Measurements from ENCODE around the gene HIBCH. TPM values are rescaled to one million over a fixed set of nuclear protein-coding genes. Genes with fewer than 3 reads are reported as not detected.

The HIBCH gene
- total RNA-seq, 1 experiment from 2014 or later, result 24.7 TPM

DNA sequence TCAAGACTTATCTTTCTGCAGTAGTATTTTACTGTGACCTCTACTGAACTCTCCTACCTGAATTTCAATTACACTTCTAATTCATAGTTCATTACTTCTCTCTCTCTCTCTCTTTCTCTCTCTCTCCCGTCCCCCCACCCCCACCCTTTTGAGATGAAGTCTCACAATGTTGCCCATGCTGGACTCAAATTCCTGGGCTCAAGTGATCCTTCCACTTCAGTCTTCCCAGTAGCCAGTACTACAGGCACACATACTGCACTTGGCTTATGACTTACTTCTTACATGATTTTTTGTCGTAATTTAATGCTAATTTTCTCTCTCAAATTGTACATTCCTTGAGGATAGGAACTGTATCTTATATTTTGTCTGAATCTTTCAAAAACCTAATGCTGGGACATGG lies 6.0 kb upstream of the HIBCH start (continued):
- TF ChIP-seq SP1 (IDR thresholded peaks at IDR 0.05; ENCODE audit: low read depth) (no peak), SRF (IDR thresholded peaks at IDR 0.05; ENCODE audit: low read depth) (no peak)
- TF ChIP-seq, protein P1, sequence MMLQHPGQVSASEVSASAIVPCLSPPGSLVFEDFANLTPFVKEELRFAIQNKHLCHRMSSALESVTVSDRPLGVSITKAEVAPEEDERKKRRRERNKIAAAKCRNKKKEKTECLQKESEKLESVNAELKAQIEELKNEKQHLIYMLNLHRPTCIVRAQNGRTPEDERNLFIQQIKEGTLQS (IDR thresholded peaks at IDR 0.05), result no peak

DNA sequence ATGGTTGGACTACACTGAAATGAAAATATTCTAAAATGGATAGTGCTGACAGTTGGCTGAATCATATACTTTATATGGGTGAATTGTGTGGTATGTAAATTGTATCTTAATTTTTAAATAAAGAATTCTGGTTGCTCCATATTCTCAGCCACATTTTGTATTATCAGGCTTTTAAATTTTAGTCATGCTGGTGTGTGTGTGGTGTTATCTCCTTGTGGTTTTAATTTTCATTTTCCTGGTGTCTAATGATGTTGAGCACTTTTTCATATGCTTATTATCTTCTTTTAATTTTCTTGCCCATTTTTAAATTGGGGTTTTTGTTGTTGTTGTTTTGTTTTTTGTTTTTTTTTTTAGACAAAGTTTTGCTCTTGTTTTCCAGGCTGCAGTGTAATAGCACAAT lies 3.8 kb upstream of the HIBCH start:
- ATAC-seq, result no peak
- TF ChIP-seq, protein P2, sequence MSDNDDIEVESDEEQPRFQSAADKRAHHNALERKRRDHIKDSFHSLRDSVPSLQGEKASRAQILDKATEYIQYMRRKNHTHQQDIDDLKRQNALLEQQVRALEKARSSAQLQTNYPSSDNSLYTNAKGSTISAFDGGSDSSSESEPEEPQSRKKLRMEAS (IDR thresholded peaks at IDR 0.05), result no peak
- TF ChIP-seq CEBPB (IDR thresholded peaks at IDR 0.05; ENCODE audit: low read depth) (no peak), ZNF274 (IDR thresholded peaks at IDR 0.05; ENCODE audit: low read depth, low read length) (no peak), EZH2 (IDR thresholded peaks at IDR 0.05) (no peak), SP1 (IDR thresholded peaks at IDR 0.05; ENCODE audit: low read depth) (no peak), SIN3A (IDR thresholded peaks at IDR 0.05; ENCODE audit: low read depth) (no peak), FOSL1 (IDR thresholded peaks at IDR 0.05; ENCODE audit: low read depth) (no peak), ELF1 (IDR thresholded peaks at IDR 0.05; ENCODE audit: borderline replicate concordance, low read depth) (no peak)
- TF ChIP-seq, protein P1 (IDR thresholded peaks at IDR 0.05), result no peak
- intact Hi-C loops (cut with micrococcal nuclease), result no loop called here
- H3K4me2 ChIP-seq (ENCODE audit: low read length), result no peak overlapping the region
- H2AFZ ChIP-seq (ENCODE audit: low read depth, low read length, poor library complexity, severe bottlenecking), result no peak overlapping the region
- no peaks in the 10 kb centered on the region for H3K9me3 ChIP-seq (ENCODE audit: control insufficient read depth in 1 of 2, insufficient read depth in 1 of 2, low read depth in 1 of 2, low read length in 2 of 2)
- BruUV-seq (replicated peaks), result no TSS peak
- no peak for DNase-seq (ENCODE audit: low read depth, low spot score)
- no peaks in the 10 kb centered on the region for H3K9me2 ChIP-seq (ENCODE audit: insufficient read depth)
- ChIA-PET RAD21 (ENCODE audit: low non-redundant PET in 1 of 2, low total read pairs in 2 of 2, uncharacterized antibody in 2 of 2, unreplicated experiment in 2 of 2) (no interaction called here), CTCF (no interaction called here), POLR2A (no interaction called here)
- peaks cover 3 to 12% of the 10 kb centered on the region in 2 experiments; a peak in 3 of 4 replicates for H3K4me1 ChIP-seq (ENCODE audit: control insufficient read depth in 1 of 2, insufficient read depth in 2 of 2, low read length in 2 of 2)
- no peak overlapping the region for H3K4me3 ChIP-seq (replicated peaks in 1 of 2; ENCODE audit: low read depth in 1 of 2, low read length in 2 of 2)
- no peaks in the 10 kb centered on the region for H3K27me3 ChIP-seq (ENCODE audit: insufficient read depth, low read length)
- H3K36me3 ChIP-seq (ENCODE audit: control insufficient read depth in 1 of 2, insufficient read depth in 2 of 2, low read length in 2 of 2), result no peaks in the 10 kb centered on the region
- no peak overlapping the region for H3K9ac ChIP-seq (ENCODE audit: low read length)
- H3K27ac ChIP-seq (ENCODE audit: low read depth, low read length), result no peak overlapping the region
- peaks cover 10% of the 10 kb centered on the region for H3K79me2 ChIP-seq (ENCODE audit: insufficient read depth, low read length)
- H4K20me1 ChIP-seq (ENCODE audit: insufficient read depth), result no peaks in the 10 kb centered on the region

All from HCT116 (cell line).